DMS 273 (cell line): ENCODE data around the gene ZC3H18.

Source experiments
- DNase-seq: peaks from one replicate; lab custom pipeline; 2025; ENCODE audit not compliant: unreplicated experiment; lab: John Stamatoyannopoulos, UW

Gene ZC3H18

GRCh38 chr16:88532434-88533241 lies 37.6 kb upstream of the ZC3H18 start:
- no peak for DNase-seq

GRCh38 chr16:88533381-88533917 lies 36.8 kb upstream of the ZC3H18 start:
- peak; percentile 61 for DNase-seq

- peak; percentile 91 for DNase-seq
These were observed 36.1 kb upstream of the ZC3H18 start for GRCh38 chr16:88533932-88534637.

DNA sequence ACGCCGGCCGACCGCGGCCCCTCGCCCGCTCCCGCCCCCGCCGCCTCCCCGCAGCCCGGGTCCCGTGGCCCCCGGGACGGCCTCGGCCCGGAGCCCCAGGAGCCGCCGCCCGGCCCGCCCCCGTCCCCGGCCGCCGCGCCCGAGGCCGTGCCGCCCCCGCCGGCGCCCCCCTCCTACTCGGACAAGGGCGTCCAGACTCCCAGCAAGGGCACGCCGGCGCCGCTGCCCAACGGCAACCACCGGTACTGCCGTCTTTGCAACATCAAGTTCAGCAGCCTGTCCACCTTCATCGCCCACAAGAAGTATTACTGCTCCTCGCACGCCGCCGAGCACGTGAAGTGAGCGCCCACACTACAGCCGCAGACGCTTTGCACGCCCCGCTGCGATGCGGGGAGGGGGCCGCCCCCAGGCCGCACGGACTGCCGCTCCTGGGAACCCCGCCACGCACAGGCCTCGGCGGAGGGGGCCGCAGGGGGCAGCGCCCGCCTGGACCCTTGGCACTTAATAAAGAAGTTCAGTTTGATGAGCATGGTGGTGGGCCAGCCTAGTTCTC lies 35.5 kb upstream of the ZC3H18 start:
- DNase-seq = peak; percentile 55

DNA sequence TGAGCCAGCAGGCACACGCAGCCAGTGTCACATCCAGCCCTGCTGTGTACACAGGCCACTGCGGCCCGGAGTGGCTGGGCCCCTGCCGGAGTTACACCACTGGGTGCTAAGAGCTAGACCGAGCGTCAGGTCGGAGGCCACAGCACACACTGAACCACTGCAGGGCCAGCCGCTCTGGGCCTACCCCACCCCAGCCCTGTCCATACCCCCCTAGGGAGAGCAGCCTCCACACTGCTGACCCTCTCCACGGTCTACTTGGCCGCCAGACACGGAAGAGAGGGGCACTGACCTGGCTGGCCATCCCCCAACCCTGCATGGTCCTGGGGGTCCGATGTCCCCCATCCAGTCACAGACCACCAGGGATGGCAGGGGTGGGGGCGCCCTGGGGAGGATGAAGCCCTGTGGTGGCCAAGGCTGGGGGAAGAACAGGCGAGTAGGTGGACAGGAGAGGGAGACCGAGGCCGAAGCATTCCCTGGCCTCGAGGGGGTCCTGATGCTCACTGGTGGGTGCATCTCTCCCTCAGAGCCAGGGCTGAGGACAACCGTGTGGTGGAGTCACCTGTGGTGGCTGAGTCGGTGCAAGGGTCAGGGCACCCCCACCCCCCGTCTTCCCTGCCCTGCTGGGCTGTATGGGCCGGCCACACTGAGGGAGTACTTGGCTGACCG lies 34.9 kb upstream of the ZC3H18 start:
- no peak for DNase-seq

DNA sequence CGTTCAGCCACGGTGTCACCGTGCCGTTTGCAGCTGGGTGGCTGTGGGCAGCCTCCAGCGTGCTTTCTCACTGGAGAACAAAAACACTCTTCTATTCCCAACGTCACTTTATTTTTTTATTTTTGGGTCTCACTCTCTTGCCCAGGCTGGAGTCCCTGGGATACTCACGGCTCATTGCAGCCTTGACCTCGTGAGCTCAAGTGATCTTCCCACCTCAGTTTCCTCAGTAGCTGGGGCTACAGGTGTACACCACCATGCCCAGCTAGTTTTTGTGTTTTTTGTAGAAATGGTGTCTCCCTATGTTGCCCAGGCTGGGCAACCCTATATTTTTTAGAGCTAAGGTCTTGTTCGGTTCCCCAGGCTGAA lies 34.4 kb upstream of the ZC3H18 start:
- no peak for DNase-seq

- no peak for DNase-seq
These were observed 33.7 kb upstream of the ZC3H18 start for GRCh38 chr16:88536510-88536909.

- peak; percentile 79 for DNase-seq
These were observed 33.0 kb upstream of the ZC3H18 start for GRCh38 chr16:88536971-88537751.

- no peak for DNase-seq
These were observed 32.3 kb upstream of the ZC3H18 start for GRCh38 chr16:88537859-88538258.

DNA sequence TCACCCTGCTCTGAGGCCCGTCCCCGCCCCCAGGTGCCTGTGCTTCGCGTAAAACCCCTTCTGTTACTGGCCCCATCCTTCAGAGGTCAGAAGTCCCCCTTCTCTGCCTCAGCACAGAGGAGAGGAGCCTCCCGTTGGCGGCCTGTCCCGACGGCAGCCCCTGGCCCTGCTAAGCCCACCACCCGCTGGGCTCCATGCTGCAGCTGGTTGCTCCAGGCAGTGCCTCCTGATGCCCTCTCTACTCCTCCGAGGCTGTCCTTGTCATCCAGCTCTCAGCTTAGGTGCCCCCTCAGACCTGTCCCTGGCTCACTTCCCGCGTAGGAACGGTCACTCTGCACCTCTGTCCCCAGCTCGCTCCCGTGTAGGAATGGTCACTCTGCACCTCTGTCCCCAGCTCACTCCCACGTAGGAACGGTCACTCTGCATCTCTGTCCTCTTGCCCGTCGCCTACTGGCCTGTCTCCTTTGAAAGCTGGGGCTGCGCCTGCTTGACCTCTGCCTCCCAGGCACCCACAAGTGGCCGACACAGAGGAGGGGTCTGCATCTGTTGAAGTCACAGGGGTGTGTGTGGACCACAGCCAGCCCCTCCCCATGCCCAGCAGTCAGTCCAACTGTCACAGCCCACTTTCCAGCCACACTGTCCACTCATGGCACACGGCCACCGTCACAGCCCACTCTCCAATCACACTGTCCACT lies 31.7 kb upstream of the ZC3H18 start:
- no peak for DNase-seq

GRCh38 chr16:88539261-88539651 lies 30.9 kb upstream of the ZC3H18 start:
- DNase-seq = no peak

DNA sequence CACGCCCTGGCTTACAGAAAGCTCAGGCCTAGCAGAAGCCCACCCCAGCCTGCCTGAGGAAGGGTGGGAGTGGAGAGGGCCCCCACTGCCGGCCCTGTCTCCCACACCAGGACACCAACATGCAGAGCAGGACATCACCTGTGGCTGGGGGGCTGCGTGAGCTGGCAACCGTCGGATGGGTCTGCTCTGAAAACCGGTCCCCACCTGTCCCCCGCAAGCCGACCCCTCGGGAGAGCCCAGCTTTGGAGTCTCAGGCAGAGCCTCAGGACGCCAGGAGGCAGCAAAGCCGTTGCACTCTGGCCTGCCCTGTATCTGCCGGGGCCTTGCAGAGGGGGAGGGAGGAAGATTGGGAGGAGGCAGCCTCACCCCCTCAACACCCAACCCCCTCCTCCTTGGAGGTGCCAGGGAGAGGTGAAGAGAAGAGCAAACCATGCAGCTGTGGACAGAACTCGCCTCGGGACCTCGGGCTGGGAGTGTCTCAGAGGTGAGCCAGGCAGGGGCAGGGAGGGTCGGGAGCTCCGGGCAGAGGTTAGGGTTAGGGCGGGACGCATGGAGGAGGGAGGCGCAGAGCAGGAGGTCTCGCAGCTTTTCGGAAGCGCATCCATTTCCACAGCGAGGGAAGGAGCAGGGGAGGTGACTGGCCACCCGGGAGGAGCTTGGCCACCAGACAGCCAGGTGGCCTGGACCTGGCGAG lies 30.4 kb upstream of the ZC3H18 start:
- DNase-seq = no peak

GRCh38 chr16:88540346-88540977 lies 29.7 kb upstream of the ZC3H18 start:
- no peak for DNase-seq

- DNase-seq = peak; percentile 85
These were observed 28.2 kb upstream of the ZC3H18 start for GRCh38 chr16:88541831-88542616.

DNA sequence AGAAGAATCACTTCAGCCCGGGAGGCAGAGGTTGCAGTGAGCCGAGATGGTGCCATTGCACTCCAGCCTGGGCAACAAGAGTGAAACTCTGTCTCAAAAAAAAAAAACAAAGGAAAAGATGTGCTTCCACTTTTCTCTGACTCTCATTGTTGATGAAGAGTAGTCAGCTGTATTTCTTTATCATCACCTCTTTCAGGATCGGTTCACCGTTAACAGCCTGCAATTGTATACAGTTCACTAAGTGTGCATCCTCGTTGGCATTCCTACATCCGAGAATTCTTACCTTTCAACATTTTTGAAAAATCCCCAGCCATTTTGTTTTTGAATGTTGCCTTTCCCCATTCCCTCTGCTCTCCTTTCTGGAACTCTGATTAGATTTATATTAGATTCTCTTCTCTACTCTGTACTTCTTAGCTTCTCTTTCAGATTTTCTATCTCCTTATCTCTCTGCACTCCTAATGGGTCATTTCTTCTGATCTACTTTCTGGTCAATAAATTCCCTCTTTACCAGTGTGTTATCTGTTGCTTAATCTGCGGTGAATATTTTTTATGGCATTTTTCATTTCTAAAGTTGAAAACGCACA lies 26.9 kb upstream of the ZC3H18 start:
- no peak for DNase-seq

DNA sequence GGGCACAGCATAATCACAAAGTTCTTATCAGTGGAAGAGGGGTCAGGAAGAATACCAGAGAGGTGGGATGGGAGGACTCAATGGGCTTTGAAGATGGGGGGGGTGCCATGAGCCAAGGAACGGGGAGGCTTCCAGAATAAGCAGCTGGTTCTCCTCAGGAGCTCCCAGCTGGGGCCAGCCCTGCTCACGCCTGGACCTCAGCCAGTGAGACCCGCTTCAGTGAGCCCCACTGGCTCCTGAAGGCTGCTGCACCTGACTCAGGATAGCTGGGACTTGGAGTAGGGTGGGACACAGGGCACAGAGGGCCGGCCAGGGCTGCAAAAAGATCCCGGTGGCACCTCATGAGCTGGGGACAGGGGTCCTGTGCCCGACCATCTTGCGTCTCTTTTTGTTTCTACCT lies 24.4 kb upstream of the ZC3H18 start:
- DNase-seq = peak; percentile 47

GRCh38 chr16:88548131-88548874 lies 21.9 kb upstream of the ZC3H18 start:
- DNase-seq = no peak
